Activated CD4-positive, alpha-beta T cell treated with anti-CD3 and anti-CD28 coated beads, Interleukin-2, amount 50 U/mL, for 24 hours (primary cell): ENCODE results near the gene GMEB2.
"Not testable (repeated sequence)": the region's sequence is repeated elsewhere in the genome, so short reads cannot be mapped to it uniquely, and the experiment has no call there.

Experiments
- DNase-seq, 2 donors: peaks; one replicate each; pipeline ENCODE4 v3.0.0-alpha.2; 2020; ENCODE audit warnings: low read depth in 1 of 2, low spot score in 1 of 2

GMEB2 gene

DNA sequence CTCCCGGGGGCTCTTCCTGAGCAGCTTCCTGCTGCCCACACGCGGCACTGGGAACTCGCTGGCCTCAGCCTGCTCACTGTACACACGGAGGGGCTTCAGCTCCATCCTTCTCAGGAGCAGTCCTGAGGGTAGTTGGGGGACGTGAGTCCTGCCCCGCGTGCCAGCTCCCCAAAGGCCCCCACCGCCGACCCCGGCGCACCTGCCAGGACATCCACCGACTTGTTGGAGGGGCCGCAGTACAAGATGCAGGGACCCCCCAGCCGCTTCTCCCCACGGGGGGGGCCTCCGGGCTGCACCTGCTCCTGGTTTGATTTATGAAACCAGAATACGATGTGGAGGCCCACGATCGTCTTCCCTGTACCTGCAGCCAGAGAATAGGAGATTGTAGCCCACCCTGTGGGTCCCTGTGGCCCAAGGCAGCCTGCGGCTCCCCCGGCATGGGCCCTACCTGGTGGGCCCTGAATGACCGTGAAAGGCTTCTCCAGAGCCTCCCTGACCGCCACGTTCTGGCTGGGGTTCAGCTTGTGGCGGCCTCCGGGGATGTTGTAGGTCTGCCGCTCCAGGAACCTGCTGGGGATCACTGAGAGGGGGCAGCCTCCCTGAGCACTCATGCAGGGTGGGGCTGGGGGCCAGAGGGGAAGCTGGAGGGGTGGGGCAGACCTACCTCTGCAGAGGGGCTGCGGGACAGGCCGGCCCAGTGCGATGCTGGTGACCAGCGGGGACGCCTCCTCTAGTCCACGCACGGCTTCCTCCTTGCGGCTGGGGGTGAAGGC, 65.1 kb downstream of the GMEB2 start:
- no peak for DNase-seq

- no peak for DNase-seq
Measured at GRCh38 chr20:63560856-63561609, 65.9 kb downstream of the GMEB2 start.

DNA sequence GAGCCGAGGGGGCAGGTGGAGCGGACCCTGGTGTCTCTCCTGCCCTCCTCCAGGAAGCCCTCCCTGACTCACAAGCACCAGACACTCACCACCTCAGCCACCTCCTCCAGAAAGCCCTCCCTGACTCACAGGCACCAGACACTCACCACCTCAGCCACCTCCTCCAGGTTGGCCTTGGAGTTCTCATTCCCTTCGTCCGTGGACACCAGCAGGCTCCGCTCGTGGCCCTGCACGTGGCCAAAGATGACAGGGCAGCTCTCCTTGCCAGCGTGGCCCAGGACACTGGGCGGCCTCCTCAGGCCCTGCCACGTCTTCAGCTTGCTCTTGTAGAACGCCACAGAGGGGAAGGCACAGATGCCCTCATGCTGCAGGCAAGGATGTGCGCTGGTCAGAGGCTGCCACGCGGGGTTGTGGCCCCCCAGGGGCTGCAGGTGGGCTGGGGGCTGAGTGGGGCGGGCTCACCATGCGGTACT, 66.5 kb downstream of the GMEB2 start:
- DNase-seq = no peak

DNA sequence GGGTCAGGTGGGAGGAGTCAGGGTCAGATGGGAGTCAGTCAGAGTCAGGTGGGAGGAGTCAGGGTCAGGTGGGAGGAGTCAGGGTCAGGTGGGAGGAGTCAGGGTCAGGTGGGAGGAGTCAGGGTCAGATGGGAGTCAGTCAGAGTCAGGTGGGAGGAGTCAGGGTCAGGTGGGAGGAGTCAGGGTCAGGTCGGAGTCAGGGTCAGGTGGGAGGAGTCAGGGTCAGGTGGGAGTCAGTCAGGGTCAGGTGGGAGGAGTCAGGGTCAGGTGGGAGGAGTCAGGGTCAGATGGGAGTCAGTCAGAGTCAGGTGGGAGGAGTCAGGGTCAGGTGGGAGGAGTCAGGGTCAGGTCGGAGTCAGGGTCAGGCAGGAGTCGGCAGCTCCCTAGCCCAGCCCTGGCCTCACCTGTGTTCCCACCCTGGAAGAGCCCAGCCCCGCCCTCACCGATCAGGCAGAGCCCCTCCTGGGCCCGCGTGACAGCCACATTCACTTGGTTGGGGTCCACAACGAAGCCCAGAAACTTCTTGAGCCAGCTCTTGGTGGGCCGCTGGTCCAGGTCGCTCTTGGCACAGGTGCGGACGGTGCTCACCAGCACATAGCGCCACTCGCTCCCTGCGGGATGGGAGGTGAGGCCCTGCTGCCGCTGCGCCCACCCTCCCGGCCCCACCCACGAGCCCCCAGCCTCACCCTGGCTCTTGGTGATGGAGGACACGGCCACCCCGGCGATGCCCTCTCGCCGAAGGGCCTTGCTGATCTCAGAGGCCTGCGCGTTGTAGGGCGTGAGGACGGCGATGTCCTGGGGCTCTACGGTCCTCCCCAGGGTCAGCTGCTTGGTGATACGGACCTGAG, 67.2 kb downstream of the GMEB2 start:
- DNase-seq = not testable (repeated sequence)

- no peak for DNase-seq
Measured at GRCh38 chr20:63558804-63559484, 68.0 kb downstream of the GMEB2 start.

- no peak for DNase-seq
Measured at GRCh38 chr20:63557481-63557891, 69.4 kb downstream of the GMEB2 start.

DNA sequence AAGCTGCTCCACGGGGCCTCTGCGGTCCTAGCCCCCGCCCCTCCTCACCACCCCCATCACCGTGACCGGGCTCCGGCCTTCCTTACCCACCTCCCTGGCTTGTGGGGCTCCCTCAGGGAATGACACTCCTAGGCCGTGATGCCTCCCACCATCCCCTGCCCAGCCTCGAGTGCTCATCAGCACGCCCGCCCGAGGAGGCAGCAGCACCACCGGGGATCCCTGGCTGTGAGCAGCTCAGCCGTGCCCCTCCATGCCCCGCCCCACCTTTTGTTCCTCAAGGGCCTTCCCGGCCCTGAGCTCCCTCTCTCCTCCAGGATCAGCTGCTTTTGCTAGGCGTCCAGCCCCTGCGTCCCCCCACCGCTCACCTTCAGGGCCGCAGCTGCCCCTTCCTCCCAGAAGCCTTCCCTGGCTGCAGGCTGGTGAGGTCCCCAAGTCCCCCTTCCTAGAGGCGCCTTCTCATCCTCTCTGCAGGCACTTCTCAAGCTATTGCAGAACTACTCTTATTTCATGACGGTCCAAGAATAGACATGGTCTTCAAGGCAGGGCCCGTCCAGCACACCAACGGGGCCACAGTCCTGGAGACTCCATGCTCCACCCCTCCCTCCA, 69.9 kb downstream of the GMEB2 start:
- DNase-seq = no peak

DNA sequence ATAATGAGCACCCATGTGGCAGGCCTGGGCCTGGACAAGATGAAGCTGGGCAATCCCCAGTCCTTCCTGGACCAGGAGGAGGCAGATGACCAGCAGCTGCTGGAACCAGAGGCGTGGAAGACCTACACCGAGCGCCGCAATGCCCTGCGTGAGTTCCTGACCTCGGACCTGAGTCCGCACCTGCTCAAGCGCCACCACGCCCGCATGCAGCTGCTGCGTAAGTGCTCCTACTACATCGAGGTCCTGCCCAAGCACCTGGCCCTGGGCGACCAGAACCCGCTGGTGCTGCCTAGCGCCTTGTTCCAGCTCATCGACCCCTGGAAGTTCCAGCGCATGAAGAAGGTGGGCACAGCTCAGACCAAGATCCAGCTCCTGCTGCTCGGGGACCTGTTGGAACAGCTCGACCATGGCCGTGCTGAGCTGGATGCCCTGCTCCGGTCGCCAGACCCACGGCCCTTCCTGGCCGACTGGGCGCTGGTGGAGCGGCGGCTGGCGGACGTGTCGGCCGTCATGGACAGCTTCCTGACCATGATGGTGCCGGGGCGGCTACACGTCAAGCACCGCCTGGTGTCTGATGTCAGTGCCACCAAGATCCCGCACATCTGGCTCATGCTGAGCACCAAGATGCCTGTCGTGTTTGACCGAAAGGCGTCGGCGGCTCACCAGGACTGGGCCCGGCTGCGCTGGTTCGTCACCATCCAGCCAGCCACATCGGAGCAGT, 71.1 kb downstream of the GMEB2 start:
- no peak for DNase-seq

DNA sequence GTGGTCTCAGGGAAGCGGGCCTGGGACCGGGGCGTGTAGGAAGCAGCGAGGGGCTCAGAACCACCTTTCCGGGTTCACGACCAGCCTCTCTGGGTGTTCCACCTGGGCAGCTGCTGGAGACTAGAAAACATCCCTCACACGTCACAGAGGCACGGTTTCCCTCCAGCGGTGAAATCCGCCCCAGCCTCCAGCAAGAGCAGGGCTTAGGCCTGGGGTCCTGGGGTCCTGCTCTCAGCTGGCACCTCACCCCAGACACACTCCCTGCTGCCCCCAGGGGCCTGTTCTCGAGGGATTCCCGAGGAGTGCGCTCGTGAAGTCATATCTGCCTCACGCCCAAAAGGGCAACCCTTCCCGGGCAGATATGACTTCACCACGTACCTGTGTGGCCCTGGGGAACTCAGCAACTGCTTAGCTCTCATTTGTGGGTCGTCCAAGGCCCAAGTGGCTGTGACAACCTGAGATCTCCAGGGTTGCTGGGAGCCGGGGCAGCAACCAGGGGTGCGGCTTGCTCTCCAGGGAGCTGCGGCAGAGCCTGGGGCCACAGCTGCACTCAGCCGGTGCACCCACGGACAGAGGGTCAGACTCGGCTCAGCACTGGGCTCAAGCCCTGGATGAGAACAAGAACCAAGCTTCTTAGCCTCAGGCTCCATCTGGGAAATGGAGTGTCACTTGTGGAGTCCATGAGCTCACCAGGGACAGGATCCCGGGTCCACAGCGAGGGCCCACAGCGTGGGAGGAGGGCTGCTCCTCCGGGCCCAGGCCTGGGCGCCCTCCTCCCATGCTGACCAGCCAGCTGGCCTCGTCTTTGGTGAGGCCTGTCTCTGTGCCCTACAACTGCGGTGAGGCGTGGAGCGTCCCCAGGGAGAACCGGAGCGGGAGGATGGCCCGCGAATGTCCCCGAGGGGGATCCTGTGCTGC, 72.3 kb downstream of the GMEB2 start:
- DNase-seq = no peak

DNA sequence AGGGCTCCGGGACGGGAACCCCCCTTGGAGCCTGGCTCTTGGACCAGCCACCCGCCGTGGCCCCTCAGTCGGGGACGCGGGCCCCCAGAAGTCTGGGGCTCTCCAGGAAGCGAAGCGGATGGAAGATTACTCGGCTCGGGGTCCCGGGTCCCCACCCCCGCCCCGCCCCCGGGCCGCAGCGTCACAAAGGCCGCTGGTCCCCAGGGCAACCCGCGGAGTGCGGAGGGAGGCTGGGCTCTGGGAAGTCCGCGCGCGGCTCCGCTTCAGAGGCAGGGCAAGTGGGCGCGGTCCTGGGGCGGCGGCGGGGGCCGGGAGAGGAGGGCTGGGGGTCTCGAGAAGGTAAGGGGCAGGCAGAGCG, 73.0 kb downstream of the GMEB2 start, which contains the start of gene FNDC11:
Gene FNDC11 (plus strand): TSS at position 227 of the 358 bp plus-strand sequence. CDS start 1,505 bp downstream, outside the sequence.
- no peak for DNase-seq

GRCh38 chr20:63553251-63553932, 73.5 kb downstream of the GMEB2 start:
- peak; percentile 82 to 85 for DNase-seq

GRCh38 chr20:63552481-63553249, 74.2 kb downstream of the GMEB2 start:
- DNase-seq = no peak

DNA sequence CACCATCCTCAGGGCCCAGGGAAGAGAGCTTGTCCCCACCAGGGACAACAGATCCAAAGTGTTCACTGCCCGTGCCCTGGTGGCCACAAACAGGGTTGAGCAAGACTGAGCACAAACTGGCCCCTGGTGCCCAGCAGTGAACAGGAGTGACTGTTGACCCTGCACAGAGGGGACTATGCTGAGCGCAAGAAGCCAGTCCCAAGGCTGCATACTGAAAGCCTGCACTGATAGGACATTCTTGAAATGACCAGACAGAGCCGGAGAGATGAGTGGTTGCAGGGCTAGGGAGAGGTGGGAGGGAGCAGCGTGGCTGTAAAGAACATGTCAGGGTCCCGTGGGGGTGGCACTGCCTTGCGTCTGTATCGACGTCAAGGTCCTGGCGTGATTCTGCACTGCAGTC, 75.8 kb downstream of the GMEB2 start:
- no peak for DNase-seq

GRCh38 chr20:63549679-63550282, 77.1 kb downstream of the GMEB2 start:
- no peak for DNase-seq

DNA sequence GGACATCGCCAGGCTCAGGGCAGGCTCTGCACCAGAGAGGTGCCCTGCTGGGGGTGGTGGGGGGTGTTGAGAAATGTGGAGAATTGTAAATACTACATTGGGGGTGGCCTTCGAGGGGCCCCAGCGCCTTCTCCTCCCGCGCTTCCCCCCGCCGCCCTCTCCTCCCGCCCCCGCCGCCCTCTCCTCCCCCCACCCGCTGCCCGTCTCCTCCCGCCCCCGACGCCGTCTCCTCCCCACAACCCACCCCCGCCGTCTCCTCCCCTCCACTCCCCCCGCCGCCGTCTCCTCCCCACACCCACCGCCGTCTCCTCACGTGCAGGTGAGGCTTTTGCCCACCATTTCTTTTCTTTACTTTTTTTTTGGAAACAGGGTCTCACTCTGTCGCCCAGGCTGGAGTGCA, 77.9 kb downstream of the GMEB2 start:
- DNase-seq = no peak

DNA sequence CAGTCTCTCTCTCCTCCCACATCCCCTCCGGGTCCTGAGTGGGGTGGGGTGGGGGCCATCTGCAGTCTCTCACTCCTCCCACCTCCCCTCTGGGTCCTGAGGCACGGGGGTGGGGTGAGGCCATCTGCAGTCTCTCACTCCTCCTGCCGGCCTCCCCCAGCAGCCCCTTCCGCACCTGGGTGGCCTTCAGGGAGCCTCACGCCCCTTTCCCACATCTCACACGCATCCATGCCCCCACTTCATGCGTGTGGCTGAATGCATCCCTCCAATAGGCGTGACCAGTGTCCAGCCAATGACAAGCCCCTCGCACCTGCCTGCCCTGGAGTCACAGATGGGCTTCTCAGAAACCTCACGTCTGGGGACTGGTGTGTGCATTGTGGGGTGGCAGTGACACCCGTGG, 78.4 kb downstream of the GMEB2 start:
- no peak for DNase-seq
